Smooth muscle cell (in vitro differentiated cells): ENCODE data around the gene ZNF274. TPM values are rescaled to one million over a fixed set of nuclear protein-coding genes. Genes with fewer than 3 reads are reported as not detected.

Experiments
- DNase-seq: peaks from one replicate; lab custom pipeline; 2025; ENCODE audit not compliant: unreplicated experiment; lab: John Stamatoyannopoulos, UW
- H2AFZ ChIP-seq: fragments of 200-600 bp; sonication (generic); 2 replicates; pipeline ENCODE4 v1.6.0; 2016; ENCODE audit warnings: antibody characterized with exemption, low read depth, mild to moderate bottlenecking
- H3F3A ChIP-seq: fragments of 200-600 bp; sonication (generic); 2 replicates; pipeline ENCODE4 v1.6.0; 2017; ENCODE audit warnings: antibody characterized with exemption, low read depth
- H3K27ac ChIP-seq: fragments of 200-600 bp; sonication (generic); 2 replicates; pipeline ENCODE4 v1.5.1; 2016; ENCODE audit warnings: low read depth, mild to moderate bottlenecking
- H3K27me3 ChIP-seq: fragments of 200-600 bp; sonication (generic); 2 replicates; pipeline ENCODE4 v1.6.1; 2016; ENCODE audit warnings: low read depth, mild to moderate bottlenecking
- H3K36me3 ChIP-seq: fragments of 200-600 bp; sonication (generic); 2 replicates; pipeline ENCODE4 v1.5.1; 2016; ENCODE audit warnings: low read depth
- H3K4me1 ChIP-seq: fragments of 200-600 bp; sonication (generic); 2 replicates; pipeline ENCODE4 v1.5.1; 2016; ENCODE audit warnings: low read depth
- H3K4me2 ChIP-seq: fragments of 200-600 bp; sonication (generic); 2 replicates; pipeline ENCODE4 v1.6.0; 2016; ENCODE audit warnings: mild to moderate bottlenecking
- H3K4me3 ChIP-seq: fragments of 200-600 bp; sonication (generic); 2 replicates; pipeline ENCODE4 v1.5.1; 2016; ENCODE audit warnings: mild to moderate bottlenecking
- H3K79me2 ChIP-seq: fragments of 200-600 bp; sonication (generic); 2 replicates; pipeline ENCODE4 v1.6.0; 2016; ENCODE audit warnings: low read depth, mild to moderate bottlenecking
- H3K9ac ChIP-seq: fragments of 200-600 bp; sonication (generic); 2 replicates; pipeline ENCODE4 v1.6.0; 2016; ENCODE audit warnings: low read depth
- H3K9me3 ChIP-seq: fragments of 200-600 bp; sonication (generic); replicated peaks from 2 replicates; pipeline ENCODE4 v1.5.1; 2016; ENCODE audit warnings: low read depth
- H4K20me1 ChIP-seq: fragments of 200-600 bp; sonication (generic); 2 replicates; pipeline ENCODE4 v1.6.0; 2016; ENCODE audit warnings: low read depth
- WGBS: methylation state at CpG from one replicate; pipeline ENCODE4 v1.1.7; 2016; ENCODE audit warnings: low lambda C conversion rate; 5-methylcytosine and 5-hydroxymethylcytosine counted together
- polyA plus RNA-seq: library from polyadenylated mRNA; unstranded; fragments of >200 nt; fragmentation: Nextera tagmentation; extraction: Ambion mirVana; gene quantifications from 2 replicates; pipeline ENCODE4 v1.2.1, GENCODE V29; 2016
- total RNA-seq: library from RNA; depleted of rRNA; stranded (reverse); fragments of >200 nt; gene quantifications from 2 replicates; pipeline ENCODE4 v1.2.3, GENCODE V29; 2014
- TF ChIP-seq, protein P1 (sequence below): fragments of 200-600 bp; sonication (generic); IDR thresholded peaks from 2 replicates; pipeline ENCODE4 v1.5.1; 2017; ENCODE audit warnings: borderline replicate concordance, mild to moderate bottlenecking, antibody characterized with exemption; ENCODE audit not compliant: insufficient read depth, poor library complexity, severe bottlenecking

The ZNF274 gene
- total and polyA plus RNA-seq, 2 experiments from 2014 or later: 23.8 to 27.2 TPM

DNA sequence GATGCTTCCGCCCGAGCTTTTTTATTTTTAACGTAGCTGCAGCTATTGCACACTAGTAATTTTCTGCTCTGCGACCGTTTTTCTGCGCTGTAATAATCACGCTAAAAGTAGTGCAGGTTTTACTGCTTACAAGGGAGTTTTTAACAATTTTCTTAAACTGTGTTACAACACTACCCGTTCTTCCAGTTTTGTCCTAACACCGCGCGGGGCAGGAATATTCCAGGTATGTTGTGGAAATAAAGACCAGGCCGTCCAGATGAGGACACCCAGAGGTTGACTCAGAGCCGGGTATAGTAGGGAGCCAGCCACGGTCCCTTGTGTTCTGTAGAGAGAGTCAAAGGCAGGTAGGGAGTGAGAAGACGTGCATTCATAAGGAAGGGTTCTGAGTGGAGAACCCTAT lies 21.7 kb downstream of the ZNF274 start:
- peaks cover 93% of the 10 kb centered on the region for H3K36me3 ChIP-seq
- 98% methylated on average over 15 of the region's 15 CpGs for WGBS
- no peak overlapping the region for H3K27ac ChIP-seq
- no peaks in the 10 kb centered on the region for H4K20me1 ChIP-seq
- no peaks in the 10 kb centered on the region for H3K79me2 ChIP-seq
- no peak overlapping the region for H3K4me2 ChIP-seq
- no peaks in the 10 kb centered on the region for H3K4me1 ChIP-seq
- TF ChIP-seq, protein P1, sequence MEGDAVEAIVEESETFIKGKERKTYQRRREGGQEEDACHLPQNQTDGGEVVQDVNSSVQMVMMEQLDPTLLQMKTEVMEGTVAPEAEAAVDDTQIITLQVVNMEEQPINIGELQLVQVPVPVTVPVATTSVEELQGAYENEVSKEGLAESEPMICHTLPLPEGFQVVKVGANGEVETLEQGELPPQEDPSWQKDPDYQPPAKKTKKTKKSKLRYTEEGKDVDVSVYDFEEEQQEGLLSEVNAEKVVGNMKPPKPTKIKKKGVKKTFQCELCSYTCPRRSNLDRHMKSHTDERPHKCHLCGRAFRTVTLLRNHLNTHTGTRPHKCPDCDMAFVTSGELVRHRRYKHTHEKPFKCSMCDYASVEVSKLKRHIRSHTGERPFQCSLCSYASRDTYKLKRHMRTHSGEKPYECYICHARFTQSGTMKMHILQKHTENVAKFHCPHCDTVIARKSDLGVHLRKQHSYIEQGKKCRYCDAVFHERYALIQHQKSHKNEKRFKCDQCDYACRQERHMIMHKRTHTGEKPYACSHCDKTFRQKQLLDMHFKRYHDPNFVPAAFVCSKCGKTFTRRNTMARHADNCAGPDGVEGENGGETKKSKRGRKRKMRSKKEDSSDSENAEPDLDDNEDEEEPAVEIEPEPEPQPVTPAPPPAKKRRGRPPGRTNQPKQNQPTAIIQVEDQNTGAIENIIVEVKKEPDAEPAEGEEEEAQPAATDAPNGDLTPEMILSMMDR: no peak
- no peaks in the 10 kb centered on the region for H3K27me3 ChIP-seq
- no peak overlapping the region for H2AFZ ChIP-seq
- H3K9me3 ChIP-seq: peaks cover 95% of the 10 kb centered on the region
- no peaks in the 10 kb centered on the region for H3F3A ChIP-seq
- no peak for DNase-seq
- no peak overlapping the region for H3K9ac ChIP-seq
- no peak overlapping the region for H3K4me3 ChIP-seq

- TF ChIP-seq, protein P1: no peak
- DNase-seq: no peak
- H3K4me1 ChIP-seq: no peaks in the 10 kb centered on the region
- H3F3A ChIP-seq: no peaks in the 10 kb centered on the region
- no peak overlapping the region for H3K27ac ChIP-seq
- 98% methylated on average over 8 of the region's 8 CpGs for WGBS
- H3K79me2 ChIP-seq: no peaks in the 10 kb centered on the region
- H3K4me2 ChIP-seq: no peak overlapping the region
- H3K9ac ChIP-seq: no peak overlapping the region
- peaks cover 91% of the 10 kb centered on the region for H3K36me3 ChIP-seq
- H3K4me3 ChIP-seq: no peak overlapping the region
- H2AFZ ChIP-seq: no peak overlapping the region
- H3K27me3 ChIP-seq: no peaks in the 10 kb centered on the region
- peaks cover 88% of the 10 kb centered on the region for H3K9me3 ChIP-seq
- H4K20me1 ChIP-seq: no peaks in the 10 kb centered on the region
Measured at GRCh38 chr19:58209577-58209976, 26.7 kb downstream of the ZNF274 start.

DNA sequence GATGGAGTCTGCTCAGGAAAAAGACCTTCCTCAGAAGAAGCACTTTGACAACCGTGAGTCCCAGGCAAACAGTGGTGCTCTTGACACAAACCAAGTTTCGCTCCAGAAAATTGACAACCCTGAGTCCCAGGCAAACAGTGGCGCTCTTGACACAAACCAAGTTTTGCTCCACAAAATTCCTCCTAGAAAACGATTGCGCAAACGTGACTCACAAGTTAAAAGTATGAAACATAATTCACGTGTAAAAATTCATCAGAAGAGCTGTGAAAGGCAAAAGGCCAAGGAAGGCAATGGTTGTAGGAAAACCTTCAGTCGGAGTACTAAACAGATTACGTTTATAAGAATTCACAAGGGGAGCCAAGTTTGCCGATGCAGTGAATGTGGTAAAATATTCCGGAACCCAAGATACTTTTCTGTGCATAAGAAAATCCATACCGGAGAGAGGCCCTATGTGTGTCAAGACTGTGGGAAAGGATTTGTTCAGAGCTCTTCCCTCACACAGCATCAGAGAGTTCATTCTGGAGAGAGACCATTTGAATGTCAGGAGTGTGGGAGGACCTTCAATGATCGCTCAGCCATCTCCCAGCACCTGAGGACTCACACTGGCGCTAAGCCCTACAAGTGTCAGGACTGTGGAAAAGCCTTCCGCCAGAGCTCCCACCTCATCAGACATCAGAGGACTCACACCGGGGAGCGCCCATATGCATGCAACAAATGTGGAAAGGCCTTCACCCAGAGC lies 29.6 kb downstream of the ZNF274 start:
- H3K9me3 ChIP-seq: peaks cover 65% of the 10 kb centered on the region
- 98% methylated on average over 17 of the region's 17 CpGs for WGBS
- H3K4me2 ChIP-seq: no peak overlapping the region
- no peaks in the 10 kb centered on the region for H3K79me2 ChIP-seq
- TF ChIP-seq, protein P1: no peak
- H3K36me3 ChIP-seq: peaks cover 63% of the 10 kb centered on the region
- no peak for DNase-seq
- H3F3A ChIP-seq: no peaks in the 10 kb centered on the region
- H3K4me3 ChIP-seq: no peak overlapping the region
- H3K9ac ChIP-seq: no peak overlapping the region
- no peak overlapping the region for H2AFZ ChIP-seq
- no peaks in the 10 kb centered on the region for H3K4me1 ChIP-seq
- no peak overlapping the region for H3K27ac ChIP-seq
- no peaks in the 10 kb centered on the region for H4K20me1 ChIP-seq
- no peaks in the 10 kb centered on the region for H3K27me3 ChIP-seq

GRCh38 chr19:58213075-58213369 lies 30.2 kb downstream of the ZNF274 start:
- Histone ChIP-seq H3K4me3 (no peak overlapping the region), H4K20me1 (no peaks in the 10 kb centered on the region), H3K4me2 (no peak overlapping the region), H3K79me2 (no peaks in the 10 kb centered on the region), H3F3A (no peaks in the 10 kb centered on the region), H3K9ac (no peak overlapping the region), H3K9me3 (peaks cover 63% of the 10 kb centered on the region), H3K36me3 (peaks cover 58% of the 10 kb centered on the region), H3K27me3 (no peaks in the 10 kb centered on the region), H2AFZ (no peak overlapping the region), H3K27ac (no peak overlapping the region), H3K4me1 (no peaks in the 10 kb centered on the region)
- DNase-seq: no peak
- WGBS: 100% methylated on average over 1 of the region's 1 CpG
- TF ChIP-seq, protein P1: no peak
